Chondrocyte (in vitro differentiated cells): ENCODE results near the gene HHAT. TPM values are rescaled to one million over a fixed set of nuclear protein-coding genes. Genes with fewer than 3 reads are reported as not detected.

Experiments
- DNase-seq: peaks from one replicate; pipeline ENCODE4 v3.0.0; 2021; ENCODE audit warnings: mixed read lengths, low spot score
- H3K27ac Mint-ChIP-seq: one replicate; pipeline ENCODE4 v1.8.0; 2021; ENCODE audit warnings: mild to moderate bottlenecking, moderate library complexity, mixed read lengths; ENCODE audit not compliant: unreplicated experiment
- H3K27me3 Mint-ChIP-seq: 2 replicates; pipeline ENCODE4 v1.8.0; 2021; ENCODE audit warnings: low read depth, mixed read lengths
- H3K36me3 Mint-ChIP-seq: 2 replicates; pipeline ENCODE4 v1.8.0; 2021; ENCODE audit warnings: low read depth, mixed read lengths
- H3K4me1 Mint-ChIP-seq: 2 replicates; pipeline ENCODE4 v1.8.0; 2021; ENCODE audit warnings: low read depth, mild to moderate bottlenecking, mixed read lengths
- H3K4me3 Mint-ChIP-seq: one replicate; pipeline ENCODE4 v1.8.0; 2021; ENCODE audit warnings: mild to moderate bottlenecking, moderate library complexity, mixed read lengths; ENCODE audit not compliant: unreplicated experiment
- H3K9me3 Mint-ChIP-seq: 2 replicates; pipeline ENCODE4 v1.8.0; 2021; ENCODE audit warnings: low read depth, mixed read lengths
- total RNA-seq: library from RNA; stranded (reverse); gene quantifications from 3 replicates; pipeline ENCODE4 v1.2.1, GENCODE V29; 2021
- TF ChIP-seq, protein P1 (sequence below): fragments of 200-600 bp; sonication (generic); IDR thresholded peaks from 2 replicates; pipeline ENCODE4 v1.5.0; 2021; ENCODE audit warnings: antibody characterized with exemption, mild to moderate bottlenecking, moderate library complexity

Gene HHAT
- total RNA-seq, 1 donor from 2014 or later, result 6.4 TPM

DNA sequence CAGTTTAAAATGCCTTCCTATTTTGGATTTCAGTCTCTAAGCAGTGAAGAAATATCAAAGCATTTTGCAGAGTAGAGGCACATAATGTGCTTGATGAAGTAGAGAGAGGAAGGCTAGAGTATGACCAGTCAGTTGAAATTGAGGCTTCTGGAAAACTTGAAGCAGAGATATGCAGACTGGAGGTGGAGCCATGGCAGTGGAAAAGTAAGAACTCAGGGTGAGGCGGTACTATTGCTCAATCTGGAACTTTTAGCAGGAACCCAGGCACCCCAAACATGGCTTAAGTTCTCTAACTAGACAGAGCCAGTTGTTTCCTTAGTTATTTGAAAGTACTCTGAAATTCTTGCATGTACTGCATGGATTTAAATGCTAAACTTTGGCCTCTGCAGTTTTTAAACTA, 288.6 kb downstream of the HHAT start:
- H3K27me3 Mint-ChIP-seq, result no peaks in the 10 kb centered on the region
- no peak overlapping the region for H3K27ac Mint-ChIP-seq
- peaks cover 6% of the 10 kb centered on the region for H3K9me3 Mint-ChIP-seq
- H3K36me3 Mint-ChIP-seq, result no peaks in the 10 kb centered on the region
- no peak for DNase-seq
- TF ChIP-seq, protein P1, sequence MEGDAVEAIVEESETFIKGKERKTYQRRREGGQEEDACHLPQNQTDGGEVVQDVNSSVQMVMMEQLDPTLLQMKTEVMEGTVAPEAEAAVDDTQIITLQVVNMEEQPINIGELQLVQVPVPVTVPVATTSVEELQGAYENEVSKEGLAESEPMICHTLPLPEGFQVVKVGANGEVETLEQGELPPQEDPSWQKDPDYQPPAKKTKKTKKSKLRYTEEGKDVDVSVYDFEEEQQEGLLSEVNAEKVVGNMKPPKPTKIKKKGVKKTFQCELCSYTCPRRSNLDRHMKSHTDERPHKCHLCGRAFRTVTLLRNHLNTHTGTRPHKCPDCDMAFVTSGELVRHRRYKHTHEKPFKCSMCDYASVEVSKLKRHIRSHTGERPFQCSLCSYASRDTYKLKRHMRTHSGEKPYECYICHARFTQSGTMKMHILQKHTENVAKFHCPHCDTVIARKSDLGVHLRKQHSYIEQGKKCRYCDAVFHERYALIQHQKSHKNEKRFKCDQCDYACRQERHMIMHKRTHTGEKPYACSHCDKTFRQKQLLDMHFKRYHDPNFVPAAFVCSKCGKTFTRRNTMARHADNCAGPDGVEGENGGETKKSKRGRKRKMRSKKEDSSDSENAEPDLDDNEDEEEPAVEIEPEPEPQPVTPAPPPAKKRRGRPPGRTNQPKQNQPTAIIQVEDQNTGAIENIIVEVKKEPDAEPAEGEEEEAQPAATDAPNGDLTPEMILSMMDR, result no peak
- no peaks in the 10 kb centered on the region for H3K4me1 Mint-ChIP-seq
- H3K4me3 Mint-ChIP-seq, result no peak overlapping the region

DNA sequence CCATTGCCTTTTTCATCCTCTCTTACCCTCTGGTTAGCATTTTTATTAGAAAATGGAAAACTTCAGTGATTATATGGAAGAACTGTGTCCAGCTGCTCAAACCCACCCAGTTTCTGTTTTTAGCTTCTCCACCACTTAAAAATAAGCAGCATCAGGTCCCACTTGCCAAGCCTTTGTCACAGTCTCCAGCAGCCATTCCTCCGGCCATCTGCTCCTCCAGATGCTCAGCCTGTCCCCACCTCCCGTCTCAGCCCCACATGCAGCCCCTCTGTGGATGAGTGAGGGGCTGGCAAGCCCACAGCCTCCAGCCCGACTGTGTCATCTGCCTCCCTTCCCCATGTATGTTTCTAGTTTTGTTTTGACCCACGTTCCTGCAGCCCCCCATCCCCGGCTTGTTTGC, 289.7 kb downstream of the HHAT start:
- Mint-ChIP-seq H3K4me3 (no peak overlapping the region), H3K4me1 (no peaks in the 10 kb centered on the region), H3K9me3 (no peaks in the 10 kb centered on the region), H3K27ac (no peak overlapping the region), H3K27me3 (no peaks in the 10 kb centered on the region), H3K36me3 (no peaks in the 10 kb centered on the region)
- TF ChIP-seq, protein P1, result no peak
- no peak for DNase-seq

DNA sequence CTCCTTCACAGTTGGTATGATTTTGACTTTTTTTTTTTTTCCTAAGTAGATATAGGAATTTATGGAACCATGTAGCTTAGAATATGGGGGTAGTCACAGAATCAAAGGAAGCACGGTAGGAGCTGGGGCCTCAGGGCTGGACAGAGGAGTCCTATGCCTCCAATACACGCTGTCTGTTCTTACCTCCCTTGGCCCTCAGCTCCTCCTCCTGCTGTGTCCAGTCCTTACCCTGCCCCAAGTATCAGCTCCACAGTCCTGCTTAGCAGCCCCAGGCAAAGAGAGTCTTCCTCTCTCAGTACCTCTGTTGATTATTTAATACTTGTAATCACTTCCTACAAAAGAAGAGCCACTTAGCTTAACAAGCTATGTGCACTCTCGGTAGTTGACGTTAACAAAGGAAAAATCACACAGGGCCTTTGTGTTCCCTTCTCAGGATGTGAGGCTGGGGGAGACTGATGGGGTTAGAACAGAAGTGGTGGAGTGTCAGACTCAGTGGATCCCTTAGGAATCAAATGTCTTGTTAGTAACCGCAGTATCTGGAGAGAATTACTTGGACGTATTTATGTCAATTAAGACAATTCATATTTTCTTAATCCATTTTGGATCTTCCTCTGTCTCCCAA, 292.3 kb downstream of the HHAT start:
- TF ChIP-seq, protein P1, result no peak
- no peaks in the 10 kb centered on the region for H3K4me1 Mint-ChIP-seq

DNA sequence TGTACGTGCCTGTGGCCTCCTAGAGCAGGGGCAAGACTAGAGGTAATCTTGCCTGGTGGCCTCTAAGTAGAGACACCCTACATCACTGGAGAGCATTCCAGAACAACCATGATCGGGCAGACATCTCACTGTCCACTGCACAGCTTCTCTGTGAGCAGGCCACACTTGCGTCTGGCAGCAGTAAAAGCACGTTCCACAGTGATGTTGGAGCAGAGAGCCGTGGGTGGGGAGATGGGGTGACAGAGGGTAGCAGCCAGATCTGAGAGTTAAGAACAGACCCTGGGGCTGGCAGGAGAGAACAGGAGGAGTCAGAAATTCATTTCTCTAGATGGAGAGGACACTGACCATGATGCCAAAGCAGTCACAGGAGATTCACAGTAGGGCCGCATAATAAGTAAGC, 293.0 kb downstream of the HHAT start:
- no peaks in the 10 kb centered on the region for H3K27me3 Mint-ChIP-seq
- H3K4me3 Mint-ChIP-seq, result no peak overlapping the region
- no peaks in the 10 kb centered on the region for H3K36me3 Mint-ChIP-seq

More for the DNA sequence above, 292.3 kb downstream of the HHAT start:
- Mint-ChIP-seq H3K4me3 (no peak overlapping the region), H3K27me3 (no peaks in the 10 kb centered on the region), H3K27ac (no peak overlapping the region), H3K9me3 (no peaks in the 10 kb centered on the region), H3K36me3 (no peaks in the 10 kb centered on the region)
- DNase-seq, result no peak

DNA sequence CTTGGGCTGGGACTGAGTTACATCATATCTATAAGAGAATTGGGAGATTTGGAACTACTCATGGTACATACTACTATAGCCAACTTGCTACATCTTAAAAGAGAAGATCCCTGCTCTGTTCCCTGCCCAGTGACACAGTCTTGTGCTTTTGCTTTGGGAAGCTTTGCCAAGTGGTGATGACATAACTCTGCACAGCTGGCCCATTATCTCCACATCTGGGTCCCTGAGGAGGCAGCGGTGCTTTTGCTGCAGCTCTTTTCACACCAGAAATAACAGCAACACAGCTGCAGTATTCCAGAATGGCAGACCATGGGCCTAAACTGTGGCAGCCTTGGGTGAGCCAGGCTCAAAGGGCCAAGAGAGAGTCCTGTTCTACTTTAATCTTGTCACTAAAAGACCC, 296.0 kb downstream of the HHAT start:
- no peaks in the 10 kb centered on the region for H3K9me3 Mint-ChIP-seq
- no peak overlapping the region for H3K27ac Mint-ChIP-seq
- no peak overlapping the region for H3K4me3 Mint-ChIP-seq
- H3K4me1 Mint-ChIP-seq, result peaks cover 3% of the 10 kb centered on the region
- H3K36me3 Mint-ChIP-seq, result no peaks in the 10 kb centered on the region
- TF ChIP-seq, protein P1, result no peak
- no peaks in the 10 kb centered on the region for H3K27me3 Mint-ChIP-seq
- no peak for DNase-seq

More for the DNA sequence above, 293.0 kb downstream of the HHAT start:
- Mint-ChIP-seq H3K9me3 (no peaks in the 10 kb centered on the region), H3K27ac (no peak overlapping the region), H3K4me1 (no peaks in the 10 kb centered on the region)
- TF ChIP-seq, protein P1, result no peak
- DNase-seq, result no peak
